GM18508 (cell line): Measurements from ENCODE around the gene TYW1B.
"Not testable (repeated sequence)": the region's sequence is repeated elsewhere in the genome, so short reads cannot be mapped to it uniquely, and the experiment has no call there.

ENCODE experiments used
- ATAC-seq: cut with Tn5 transposase; IDR thresholded peaks from one replicate; pipeline ENCODE4 v1.9.1; 2021; ENCODE audit warnings: moderate number of reproducible peaks; ENCODE audit not compliant: insufficient read depth, unreplicated experiment

TYW1B gene

GRCh38 chr7:72635273-72635908, 192.6 kb downstream of the TYW1B start:
- ATAC-seq: not testable (repeated sequence)

- not testable (repeated sequence) for ATAC-seq
Observed at GRCh38 chr7:72632765-72633292, 195.2 kb downstream of the TYW1B start.

GRCh38 chr7:72628375-72628774, 199.6 kb downstream of the TYW1B start:
- not testable (repeated sequence) for ATAC-seq

- not testable (repeated sequence) for ATAC-seq
Observed at GRCh38 chr7:72626428-72627011, 201.5 kb downstream of the TYW1B start.

GRCh38 chr7:72625721-72626423, 202.1 kb downstream of the TYW1B start:
- ATAC-seq: not testable (repeated sequence)

- ATAC-seq: no peak
Observed at GRCh38 chr7:72622532-72622931, 205.5 kb downstream of the TYW1B start.

- ATAC-seq: not testable (repeated sequence)
Observed at GRCh38 chr7:72621761-72622187, 206.2 kb downstream of the TYW1B start.

GRCh38 chr7:72620923-72621322, 207.1 kb downstream of the TYW1B start:
- not testable (repeated sequence) for ATAC-seq

GRCh38 chr7:72618435-72619180, 209.4 kb downstream of the TYW1B start:
- ATAC-seq: not testable (repeated sequence)

GRCh38 chr7:72609761-72610160, 218.2 kb downstream of the TYW1B start:
- not testable (repeated sequence) for ATAC-seq

- ATAC-seq: not testable (repeated sequence)
Observed at GRCh38 chr7:72607988-72608387, 220.0 kb downstream of the TYW1B start.

- ATAC-seq: not testable (repeated sequence)
Observed at GRCh38 chr7:72605863-72606431, 222.1 kb downstream of the TYW1B start.

GRCh38 chr7:72604771-72605611, 223.0 kb downstream of the TYW1B start:
- not testable (repeated sequence) for ATAC-seq

GRCh38 chr7:72603476-72603875, 224.5 kb downstream of the TYW1B start:
- not testable (repeated sequence) for ATAC-seq

GRCh38 chr7:72603073-72603472, 224.9 kb downstream of the TYW1B start:
- no peak for ATAC-seq

GRCh38 chr7:72601683-72602082, 226.3 kb downstream of the TYW1B start:
- not testable (repeated sequence) for ATAC-seq

- not testable (repeated sequence) for ATAC-seq
Observed at GRCh38 chr7:72590023-72590422, 238.0 kb downstream of the TYW1B start.

- not testable (repeated sequence) for ATAC-seq
Observed at GRCh38 chr7:72587267-72587666, 240.7 kb downstream of the TYW1B start.

GRCh38 chr7:72584576-72584975, 243.4 kb downstream of the TYW1B start:
- not testable (repeated sequence) for ATAC-seq
